Measurements from ENCODE around the gene FANCM.
"Not testable (repeated sequence)": the region's sequence is repeated elsewhere in the genome, so short reads cannot be mapped to it uniquely, and the experiment has no call there.

Gene FANCM

GRCh38 chr14:45133683-45134050 lies 2.1 kb upstream of the FANCM start:
- peaks cover 25% of the 10 kb centered on the region for H3K4me1 Mint-ChIP-seq
- peaks cover 4% of the 10 kb centered on the region for H3K36me3 Mint-ChIP-seq
- H3K27ac Mint-ChIP-seq, result peak overlapping the region; percentile 99
- H3K4me3 Mint-ChIP-seq, result peak overlapping the region; percentile 100
- H3K9me3 Mint-ChIP-seq, result no peaks in the 10 kb centered on the region
- ATAC-seq (no peak), DNase-seq (ENCODE audit: low spot score in 2 of 2) (no peak)

GRCh38 chr14:45134051-45134958 lies 1.4 kb upstream of the FANCM start, which contains the start of gene FKBP3:
Gene FKBP3 (minus strand): TSS chr14:45134481. CDS start chr14:45134456, 25 bp downstream.
- Mint-ChIP-seq H3K27ac (peak within 1 kb of the TSS; percentile 99), H3K4me1 (peaks cover 25% of the 10 kb centered on the region), H3K4me3 (peak within 1 kb of the TSS; percentile 100), H3K36me3 (no peaks in the 10 kb centered on the region), H3K9me3 (no peaks in the 10 kb centered on the region)
- DNase-seq (ENCODE audit: low spot score in 2 of 2) (peak; percentile 72 to 91), ATAC-seq (peak; percentile 96)

GRCh38 chr14:45135156-45135555 lies 574 bp upstream of the FANCM start:
- peak overlapping the region; percentile 99 for H3K27ac Mint-ChIP-seq
- ATAC-seq (no peak), DNase-seq (ENCODE audit: low spot score in 2 of 2) (no peak)
- H3K4me1 Mint-ChIP-seq, result peaks cover 25% of the 10 kb centered on the region
- H3K4me3 Mint-ChIP-seq, result peak overlapping the region; percentile 100
- H3K9me3 Mint-ChIP-seq, result no peaks in the 10 kb centered on the region
- H3K36me3 Mint-ChIP-seq, result peaks cover 2% of the 10 kb centered on the region

- ATAC-seq, result no peak
- peaks cover 25% of the 10 kb centered on the region for H3K4me1 Mint-ChIP-seq
Observed at GRCh38 chr14:45136399-45136798, 669 bp downstream of the FANCM start.

GRCh38 chr14:45140661-45141187 lies 5.0 kb downstream of the FANCM start:
- no peak overlapping the region for H3K27ac Mint-ChIP-seq
- peaks cover 21% of the 10 kb centered on the region for H3K4me1 Mint-ChIP-seq
- DNase-seq (ENCODE audit: low spot score in 2 of 2) (no peak), ATAC-seq (no peak)
- no peak overlapping the region for H3K4me3 Mint-ChIP-seq
- H3K9me3 Mint-ChIP-seq, result no peaks in the 10 kb centered on the region
- H3K36me3 Mint-ChIP-seq, result peaks cover 23% of the 10 kb centered on the region

More at GRCh38 chr14:45136399-45136798, 669 bp downstream of the FANCM start:
- no peak for DNase-seq (ENCODE audit: low spot score in 2 of 2)
- H3K36me3 Mint-ChIP-seq, result peaks cover 8% of the 10 kb centered on the region
- H3K9me3 Mint-ChIP-seq, result no peaks in the 10 kb centered on the region
- peak overlapping the region; percentile 99 for H3K27ac Mint-ChIP-seq
- H3K4me3 Mint-ChIP-seq, result peak overlapping the region; percentile 100

GRCh38 chr14:45142083-45142482 lies 6.4 kb downstream of the FANCM start:
- Mint-ChIP-seq H3K36me3 (peaks cover 23% of the 10 kb centered on the region), H3K4me1 (peaks cover 15% of the 10 kb centered on the region)
- not testable (repeated sequence) for ATAC-seq; H3K9me3 Mint-ChIP-seq; H3K27ac Mint-ChIP-seq; H3K4me3 Mint-ChIP-seq; DNase-seq (ENCODE audit: low spot score in 2 of 2)

- Mint-ChIP-seq H3K9me3 (no peaks in the 10 kb centered on the region), H3K36me3 (peaks cover 34% of the 10 kb centered on the region), H3K4me1 (peaks cover 4% of the 10 kb centered on the region), H3K27ac (no peak overlapping the region), H3K4me3 (no peak overlapping the region)
- no peak for DNase-seq (ENCODE audit: low spot score in 2 of 2)
- no peak for ATAC-seq
Observed at GRCh38 chr14:45144658-45145057, 8.9 kb downstream of the FANCM start.

- Mint-ChIP-seq H3K4me1 (peaks cover 4% of the 10 kb centered on the region), H3K27ac (no peak overlapping the region), H3K9me3 (no peaks in the 10 kb centered on the region), H3K36me3 (peaks cover 32% of the 10 kb centered on the region), H3K4me3 (no peak overlapping the region)
- ATAC-seq (no peak), DNase-seq (ENCODE audit: low spot score in 2 of 2) (no peak)
Observed at GRCh38 chr14:45145214-45145613, 9.5 kb downstream of the FANCM start.

- no peak for ATAC-seq
Observed at GRCh38 chr14:45149602-45150001, 13.9 kb downstream of the FANCM start.

GRCh38 chr14:45150386-45150890 lies 14.7 kb downstream of the FANCM start:
- DNase-seq (ENCODE audit: low spot score in 2 of 2), result no peak
- Mint-ChIP-seq H3K27ac (no peak overlapping the region), H3K36me3 (peaks cover 11% of the 10 kb centered on the region), H3K9me3 (no peaks in the 10 kb centered on the region), H3K4me1 (no peaks in the 10 kb centered on the region), H3K4me3 (no peak overlapping the region)
- no peak for ATAC-seq

More at GRCh38 chr14:45149602-45150001, 13.9 kb downstream of the FANCM start:
- Mint-ChIP-seq H3K4me1 (no peaks in the 10 kb centered on the region), H3K4me3 (no peak overlapping the region), H3K9me3 (no peaks in the 10 kb centered on the region), H3K36me3 (peaks cover 11% of the 10 kb centered on the region), H3K27ac (no peak overlapping the region)
- no peak for DNase-seq (ENCODE audit: low spot score in 2 of 2)

- Mint-ChIP-seq H3K36me3 (peaks cover 16% of the 10 kb centered on the region), H3K4me1 (peaks cover 8% of the 10 kb centered on the region), H3K9me3 (no peaks in the 10 kb centered on the region), H3K4me3 (no peak overlapping the region), H3K27ac (no peak overlapping the region)
- peak; percentile 99 for ATAC-seq
- no peak for DNase-seq (ENCODE audit: low spot score in 2 of 2)
Observed at GRCh38 chr14:45156067-45156466, 20.3 kb downstream of the FANCM start.

GRCh38 chr14:45169906-45170305 lies 34.2 kb downstream of the FANCM start:
- no peak overlapping the region for H3K27ac Mint-ChIP-seq
- DNase-seq (ENCODE audit: low spot score in 2 of 2) (no peak), ATAC-seq (no peak)
- H3K4me3 Mint-ChIP-seq, result no peak overlapping the region
- H3K36me3 Mint-ChIP-seq, result peaks cover 24% of the 10 kb centered on the region
- H3K4me1 Mint-ChIP-seq, result no peaks in the 10 kb centered on the region
- no peaks in the 10 kb centered on the region for H3K9me3 Mint-ChIP-seq

GRCh38 chr14:45177076-45177475 lies 41.3 kb downstream of the FANCM start:
- H3K27ac Mint-ChIP-seq, result no peak overlapping the region

GRCh38 chr14:45181329-45181728 lies 45.6 kb downstream of the FANCM start:
- H3K36me3 Mint-ChIP-seq, result no peaks in the 10 kb centered on the region
- ATAC-seq, result no peak
- H3K9me3 Mint-ChIP-seq, result no peaks in the 10 kb centered on the region
- H3K27ac Mint-ChIP-seq, result no peak overlapping the region
- no peak overlapping the region for H3K4me3 Mint-ChIP-seq
- DNase-seq (ENCODE audit: low spot score in 2 of 2), result no peak
- no peaks in the 10 kb centered on the region for H3K4me1 Mint-ChIP-seq

More at GRCh38 chr14:45177076-45177475, 41.3 kb downstream of the FANCM start:
- Mint-ChIP-seq H3K36me3 (no peaks in the 10 kb centered on the region), H3K9me3 (no peaks in the 10 kb centered on the region), H3K4me3 (no peak overlapping the region), H3K4me1 (no peaks in the 10 kb centered on the region)
- no peak for ATAC-seq
- DNase-seq (ENCODE audit: low spot score in 2 of 2), result no peak

GRCh38 chr14:45181806-45182205 lies 46.1 kb downstream of the FANCM start:
- H3K4me3 Mint-ChIP-seq, result no peak overlapping the region
- no peak overlapping the region for H3K27ac Mint-ChIP-seq
- DNase-seq (ENCODE audit: low spot score in 2 of 2) (no peak), ATAC-seq (no peak)
- no peaks in the 10 kb centered on the region for H3K9me3 Mint-ChIP-seq
- no peaks in the 10 kb centered on the region for H3K36me3 Mint-ChIP-seq
- H3K4me1 Mint-ChIP-seq, result no peaks in the 10 kb centered on the region
